Coronary artery (tissue), 2 donors: ENCODE results near the gene CWC27.

Experiments
- DNase-seq: peaks from one replicate; pipeline ENCODE4 v3.0.0-alpha.2; 2017; ENCODE audit warnings: low spot score
- H3K27ac ChIP-seq, 2 donors: fragments of 200-600 bp; sonication (generic); one replicate each; pipeline ENCODE4 v1.5.1; 2016 to 2019
- H3K4me3 ChIP-seq: fragments of 200-600 bp; sonication (generic); 2 replicates; pipeline ENCODE4 v1.5.1; 2016; ENCODE audit warnings: mild to moderate bottlenecking, moderate library complexity
- CTCF ChIP-seq: fragments of 200-600 bp; sonication (generic); IDR thresholded peaks from one replicate; pipeline ENCODE4 v1.5.1; 2019; ENCODE audit warnings: antibody characterized with exemption

CWC27 gene

DNA sequence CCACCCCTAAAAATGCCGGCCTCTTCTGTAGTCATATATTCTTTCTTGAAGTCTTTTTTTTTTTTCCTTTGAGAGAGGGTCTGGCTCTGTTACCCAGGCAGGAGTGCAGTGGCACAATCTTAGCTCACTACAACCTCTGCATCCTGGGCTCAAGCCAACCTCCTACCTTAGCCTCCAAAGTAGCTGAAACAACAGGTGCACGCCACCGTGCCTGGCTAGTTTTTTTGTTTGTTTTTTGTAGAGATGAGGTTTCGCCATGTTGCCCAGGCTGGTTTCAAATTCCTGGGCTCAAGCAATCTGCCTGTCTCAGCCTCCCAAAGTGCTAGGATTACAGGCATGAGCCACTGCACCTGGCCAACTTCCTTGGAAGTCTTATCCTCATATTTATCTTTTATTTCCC lies 19.3 kb upstream of the CWC27 start:
- Histone ChIP-seq H3K27ac (no peak overlapping the region), H3K4me3 (no peak overlapping the region)
- no peak for TF ChIP-seq CTCF
- DNase-seq = no peak

GRCh38 chr5:64754066-64754465 lies 14.7 kb upstream of the CWC27 start:
- no peak for TF ChIP-seq CTCF
- DNase-seq = no peak
- no peak overlapping the region for H3K4me3 ChIP-seq
- H3K27ac ChIP-seq = no peak overlapping the region

GRCh38 chr5:64758901-64759300 lies 9.8 kb upstream of the CWC27 start:
- TF ChIP-seq CTCF = no peak
- Histone ChIP-seq H3K4me3 (no peak overlapping the region), H3K27ac (no peak overlapping the region)
- DNase-seq = no peak

GRCh38 chr5:64759960-64760660 lies 8.6 kb upstream of the CWC27 start:
- no peak for TF ChIP-seq CTCF
- no peak overlapping the region for H3K4me3 ChIP-seq
- H3K27ac ChIP-seq = no peak overlapping the region
- no peak for DNase-seq

- no peak for DNase-seq
- Histone ChIP-seq H3K27ac (no peak overlapping the region), H3K4me3 (no peak overlapping the region)
- no peak for TF ChIP-seq CTCF
Observed at GRCh38 chr5:64763948-64764503, 4.7 kb upstream of the CWC27 start.

GRCh38 chr5:64765804-64766504 lies 2.8 kb upstream of the CWC27 start:
- H3K4me3 ChIP-seq = no peak overlapping the region
- H3K27ac ChIP-seq = no peak overlapping the region
- no peak for DNase-seq
- no peak for TF ChIP-seq CTCF

- Histone ChIP-seq H3K4me3 (peak overlapping the region; percentile 87), H3K27ac (no peak overlapping the region)
- no peak for TF ChIP-seq CTCF
- no peak for DNase-seq
Observed at GRCh38 chr5:64766941-64767340, 1.8 kb upstream of the CWC27 start.
